Neural crest cell (in vitro differentiated cells): ENCODE results near the gene CMC2. TPM values are rescaled to one million over a fixed set of nuclear protein-coding genes. Genes with fewer than 3 reads are reported as not detected.

Experiments used
- DNase-seq: peaks from one replicate; pipeline ENCODE4 v3.0.0; 2021; ENCODE audit warnings: low read depth, mixed read lengths, low spot score
- H3K27ac Mint-ChIP-seq: one replicate; pipeline ENCODE4 v1.8.0; 2021; ENCODE audit warnings: mild to moderate bottlenecking, mixed read lengths; ENCODE audit not compliant: unreplicated experiment
- H3K27me3 Mint-ChIP-seq: 2 replicates; pipeline ENCODE4 v1.8.0; 2021; ENCODE audit warnings: low read depth, mild to moderate bottlenecking, mixed read lengths
- H3K36me3 Mint-ChIP-seq: 2 replicates; pipeline ENCODE4 v1.8.0; 2021; ENCODE audit warnings: low read depth, mild to moderate bottlenecking, mixed read lengths
- H3K4me1 Mint-ChIP-seq: 2 replicates; pipeline ENCODE4 v1.8.0; 2021; ENCODE audit warnings: mixed read lengths
- H3K4me3 Mint-ChIP-seq: one replicate; pipeline ENCODE4 v1.8.0; 2021; ENCODE audit warnings: mild to moderate bottlenecking, mixed read lengths
- H3K9me3 Mint-ChIP-seq: 2 replicates; pipeline ENCODE4 v1.8.0; 2021; ENCODE audit warnings: mixed read lengths
- total RNA-seq: library from RNA; stranded (reverse); gene quantifications from 2 replicates; pipeline ENCODE4 v1.2.1, GENCODE V29; 2021
- TF ChIP-seq, protein P1 (sequence below): fragments of 200-600 bp; sonication (generic); conservative IDR thresholded peaks from 2 replicates; pipeline ENCODE4 v1.5.0; 2021; ENCODE audit warnings: antibody characterized with exemption, mild to moderate bottlenecking

The CMC2 gene
- total RNA-seq, 1 donor from 2014 or later: 75.0 TPM

DNA sequence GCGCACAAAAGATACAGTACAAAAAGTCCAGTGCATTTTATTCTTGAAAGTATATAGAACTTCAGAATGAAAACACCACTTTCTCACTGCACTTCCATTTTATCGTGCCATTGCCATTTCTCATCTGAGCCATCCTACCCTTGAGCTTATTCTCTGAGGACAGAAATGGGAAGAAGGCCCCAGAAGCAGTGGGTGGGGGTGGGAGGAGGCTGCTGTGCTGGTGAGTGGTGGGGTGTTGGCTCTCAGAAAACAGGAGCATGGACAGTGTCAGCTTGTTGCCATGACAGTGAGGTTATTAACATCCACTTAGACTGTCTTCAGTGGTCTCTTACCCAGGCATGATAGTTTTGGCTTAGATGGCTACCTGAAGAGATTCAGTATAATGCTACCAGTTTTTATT lies 33.4 kb upstream of the CMC2 start:
- Mint-ChIP-seq H3K4me3 (peak overlapping the region; percentile 50), H3K9me3 (no peaks in the 10 kb centered on the region), H3K4me1 (peaks cover 33% of the 10 kb centered on the region), H3K36me3 (peaks cover 36% of the 10 kb centered on the region), H3K27ac (peak overlapping the region; percentile 91), H3K27me3 (no peaks in the 10 kb centered on the region)
- no peak for DNase-seq
- TF ChIP-seq, protein P1, sequence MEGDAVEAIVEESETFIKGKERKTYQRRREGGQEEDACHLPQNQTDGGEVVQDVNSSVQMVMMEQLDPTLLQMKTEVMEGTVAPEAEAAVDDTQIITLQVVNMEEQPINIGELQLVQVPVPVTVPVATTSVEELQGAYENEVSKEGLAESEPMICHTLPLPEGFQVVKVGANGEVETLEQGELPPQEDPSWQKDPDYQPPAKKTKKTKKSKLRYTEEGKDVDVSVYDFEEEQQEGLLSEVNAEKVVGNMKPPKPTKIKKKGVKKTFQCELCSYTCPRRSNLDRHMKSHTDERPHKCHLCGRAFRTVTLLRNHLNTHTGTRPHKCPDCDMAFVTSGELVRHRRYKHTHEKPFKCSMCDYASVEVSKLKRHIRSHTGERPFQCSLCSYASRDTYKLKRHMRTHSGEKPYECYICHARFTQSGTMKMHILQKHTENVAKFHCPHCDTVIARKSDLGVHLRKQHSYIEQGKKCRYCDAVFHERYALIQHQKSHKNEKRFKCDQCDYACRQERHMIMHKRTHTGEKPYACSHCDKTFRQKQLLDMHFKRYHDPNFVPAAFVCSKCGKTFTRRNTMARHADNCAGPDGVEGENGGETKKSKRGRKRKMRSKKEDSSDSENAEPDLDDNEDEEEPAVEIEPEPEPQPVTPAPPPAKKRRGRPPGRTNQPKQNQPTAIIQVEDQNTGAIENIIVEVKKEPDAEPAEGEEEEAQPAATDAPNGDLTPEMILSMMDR: no peak

DNA sequence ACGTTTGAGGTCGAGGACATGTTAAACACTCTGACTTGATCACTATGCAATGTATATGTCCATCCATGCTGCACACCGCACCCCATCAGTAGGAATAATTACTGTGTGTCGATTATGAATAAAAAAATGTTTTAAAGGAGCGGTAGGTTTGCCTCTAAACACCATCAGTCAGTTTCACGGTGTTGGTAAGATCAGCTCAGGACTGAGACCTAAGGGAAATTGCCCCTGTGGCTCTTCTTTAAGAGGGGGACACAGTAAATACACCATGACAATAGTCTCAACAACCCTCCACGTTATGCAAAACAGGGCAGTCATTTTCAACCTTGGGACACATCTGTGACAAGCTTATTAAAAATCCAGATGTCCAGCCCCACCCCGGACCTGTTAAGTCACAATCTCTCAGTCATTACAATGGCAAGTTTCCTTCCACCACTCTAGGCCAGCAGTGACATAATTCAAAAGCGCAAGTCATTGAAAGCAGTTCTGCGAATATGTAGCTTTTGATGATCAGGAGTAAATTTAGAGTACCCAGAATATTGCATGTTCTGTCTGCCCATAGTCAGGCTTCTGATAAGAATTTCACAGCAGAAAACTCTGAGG lies 30.2 kb upstream of the CMC2 start:
- peaks cover 20% of the 10 kb centered on the region for H3K36me3 Mint-ChIP-seq
- no peaks in the 10 kb centered on the region for H3K27me3 Mint-ChIP-seq
- TF ChIP-seq, protein P1: no peak
- no peak for DNase-seq
- peak overlapping the region; percentile 53 for H3K27ac Mint-ChIP-seq
- peaks cover 33% of the 10 kb centered on the region for H3K4me1 Mint-ChIP-seq
- H3K9me3 Mint-ChIP-seq: peaks cover 3% of the 10 kb centered on the region
- peak overlapping the region; percentile 94 for H3K4me3 Mint-ChIP-seq

DNA sequence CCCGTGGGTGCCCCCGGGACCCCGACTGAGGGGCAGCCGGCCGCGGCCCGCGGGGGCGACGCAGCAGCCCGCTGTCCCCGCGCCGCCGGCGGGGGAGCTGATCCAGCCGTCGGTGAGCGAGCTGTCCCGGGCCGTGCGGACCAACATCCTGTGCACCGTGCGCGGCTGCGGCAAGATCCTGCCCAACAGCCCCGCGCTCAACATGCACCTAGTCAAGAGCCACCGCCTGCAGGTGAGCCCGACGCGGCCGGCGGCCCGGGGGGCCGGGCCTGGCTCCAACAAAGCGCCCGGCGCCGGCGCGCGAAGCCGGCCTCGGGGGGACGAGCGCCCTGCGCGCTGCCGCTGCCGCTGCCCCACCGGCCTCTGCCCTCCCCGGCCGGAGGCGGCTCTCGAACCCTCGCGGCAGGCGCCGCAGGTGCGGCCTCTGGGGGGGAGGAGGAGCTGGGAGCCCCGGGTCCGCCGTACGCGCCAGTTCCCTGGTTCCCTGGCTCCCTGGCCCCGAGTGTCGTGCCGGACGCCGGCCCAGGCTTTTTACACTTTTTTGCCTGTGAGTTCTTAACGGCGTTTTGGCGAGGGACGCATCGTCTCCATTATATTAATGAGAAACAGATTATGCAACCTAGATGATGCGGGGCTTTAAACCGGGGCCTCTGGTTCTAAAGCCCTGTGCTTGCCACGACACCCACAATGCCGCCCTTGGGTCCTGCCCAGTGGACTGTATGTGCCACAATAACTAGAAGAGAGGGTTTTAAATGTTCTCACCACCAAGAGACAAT lies 29.5 kb upstream of the CMC2 start:
- Mint-ChIP-seq H3K9me3 (peaks cover 3% of the 10 kb centered on the region), H3K4me1 (peaks cover 33% of the 10 kb centered on the region), H3K4me3 (peak overlapping the region; percentile 94), H3K36me3 (peaks cover 18% of the 10 kb centered on the region), H3K27ac (peak overlapping the region; percentile 53), H3K27me3 (no peaks in the 10 kb centered on the region)
- TF ChIP-seq, protein P1: no peak
- peak; percentile 14 for DNase-seq

DNA sequence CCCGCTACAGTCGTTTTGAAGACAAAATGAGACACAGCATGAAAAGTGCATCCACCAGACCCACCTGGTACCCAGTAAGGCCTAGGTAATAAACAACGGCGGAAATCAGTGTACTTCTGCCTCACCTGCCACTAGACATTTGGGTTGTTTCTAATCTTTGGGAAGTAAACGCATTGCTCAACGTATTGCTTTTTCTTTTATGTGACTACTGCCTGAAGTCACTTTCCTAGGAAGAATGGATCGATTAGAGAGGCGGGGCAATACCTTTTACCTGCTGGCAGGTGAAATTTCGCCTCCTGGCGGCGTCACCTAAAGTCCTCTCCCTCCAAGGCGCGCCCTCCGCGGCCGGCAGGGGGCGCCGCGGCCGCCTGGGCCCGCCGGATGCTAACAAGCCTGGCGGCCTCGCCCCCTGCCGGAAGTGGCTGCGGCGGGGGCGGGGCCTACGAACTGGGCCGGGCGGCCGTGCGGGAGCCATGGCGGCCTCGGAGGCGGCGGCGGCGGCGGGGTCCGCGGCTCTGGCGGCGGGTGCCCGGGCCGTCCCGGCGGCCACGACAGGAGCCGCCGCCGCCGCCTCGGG lies 28.8 kb upstream of the CMC2 start, which contains the start of gene ATMIN:
Gene ATMIN (plus strand): TSS at position 445 of the 577 bp plus-strand sequence. CDS start 29 bp downstream, at position 474.
- Mint-ChIP-seq H3K4me3 (peak within 1 kb of the TSS; percentile 94), H3K9me3 (peaks cover 3% of the 10 kb centered on the region), H3K27me3 (no peaks in the 10 kb centered on the region), H3K4me1 (peaks cover 28% of the 10 kb centered on the region), H3K36me3 (peaks cover 13% of the 10 kb centered on the region), H3K27ac (peak within 1 kb of the TSS; percentile 53)
- peak; percentile 82 for DNase-seq
- TF ChIP-seq, protein P1: peak; percentile 99

DNA sequence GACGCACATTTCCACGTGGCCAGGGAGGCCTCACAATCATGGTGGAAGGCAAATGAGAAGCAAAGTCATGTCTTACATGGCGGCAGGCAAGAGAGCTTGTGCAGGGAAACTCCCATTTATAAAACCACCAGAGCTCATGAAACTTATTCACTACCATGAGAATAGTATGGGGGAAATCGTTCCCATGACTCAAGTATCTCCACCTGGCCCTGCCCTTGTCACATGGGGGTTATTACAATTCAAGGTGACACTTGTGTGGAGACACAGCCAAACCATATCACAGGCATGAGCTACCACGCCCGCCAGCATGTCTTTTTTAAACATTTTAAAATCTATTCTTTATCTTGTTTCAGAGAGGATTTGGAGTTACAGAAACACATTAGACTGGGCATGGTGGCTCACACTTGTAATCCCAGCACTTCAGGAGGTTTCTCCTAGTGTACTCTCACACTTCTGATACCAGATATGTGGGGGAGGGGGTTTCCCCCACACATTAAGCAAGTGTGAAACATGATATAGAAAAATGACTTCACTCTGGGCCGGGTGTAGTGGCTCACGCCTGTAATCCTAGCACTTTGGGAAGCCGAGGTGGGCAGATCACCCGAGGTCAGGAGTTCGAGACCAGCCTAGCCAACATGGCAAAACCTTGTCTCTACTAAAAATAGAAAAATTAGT lies 23.4 kb upstream of the CMC2 start:
- TF ChIP-seq, protein P1: no peak
- Mint-ChIP-seq H3K4me1 (no peaks in the 10 kb centered on the region), H3K36me3 (peaks cover 25% of the 10 kb centered on the region), H3K27me3 (no peaks in the 10 kb centered on the region), H3K4me3 (no peak overlapping the region), H3K27ac (no peak overlapping the region), H3K9me3 (peaks cover 3% of the 10 kb centered on the region)
- DNase-seq: no peak
